ENCODE results near the gene SSU72.
"Not testable (repeated sequence)": the region's sequence is repeated elsewhere in the genome, so short reads cannot be mapped to it uniquely, and the experiment has no call there.

The SSU72 gene

DNA sequence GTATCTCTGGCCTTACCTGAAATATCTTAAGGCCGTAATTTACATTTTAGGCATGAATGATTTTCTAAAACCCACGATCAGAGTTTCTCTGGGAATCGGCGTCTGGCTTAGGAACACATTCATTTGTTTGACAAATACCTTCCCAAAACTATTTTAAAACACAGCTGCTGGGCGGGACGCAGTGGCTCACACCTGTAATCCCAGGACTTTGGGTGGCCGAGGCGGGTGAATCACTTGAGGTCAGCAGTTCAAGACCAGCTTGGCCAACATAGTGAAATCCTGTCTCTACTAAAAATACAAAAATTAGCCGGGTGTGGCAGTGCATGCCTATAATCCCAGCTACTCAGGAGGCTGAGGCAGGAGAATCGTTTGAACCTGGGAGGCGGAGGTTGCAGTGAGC, 17.7 kb downstream of the SSU72 start:
- not testable (repeated sequence) for DNase-seq

DNA sequence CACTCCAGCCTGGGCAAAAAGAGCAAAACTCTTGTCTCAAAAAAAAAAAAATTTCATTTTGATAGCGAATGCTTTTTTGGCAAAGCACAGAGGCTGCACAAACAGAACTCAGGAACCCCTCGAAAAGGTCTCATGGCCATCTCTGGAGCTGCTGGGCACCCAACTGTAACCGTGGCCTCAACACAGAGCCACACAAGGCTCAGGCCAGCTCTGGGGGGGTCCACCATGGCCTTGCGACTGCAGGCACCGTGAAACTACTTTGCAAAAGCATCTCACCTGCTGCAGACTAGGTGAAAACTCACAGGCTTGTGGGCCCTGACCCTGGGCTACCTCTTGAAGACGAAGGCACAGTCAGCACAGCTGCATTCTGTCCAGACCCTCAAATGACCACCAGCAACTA, 18.2 kb downstream of the SSU72 start:
- no peak for DNase-seq

DNA sequence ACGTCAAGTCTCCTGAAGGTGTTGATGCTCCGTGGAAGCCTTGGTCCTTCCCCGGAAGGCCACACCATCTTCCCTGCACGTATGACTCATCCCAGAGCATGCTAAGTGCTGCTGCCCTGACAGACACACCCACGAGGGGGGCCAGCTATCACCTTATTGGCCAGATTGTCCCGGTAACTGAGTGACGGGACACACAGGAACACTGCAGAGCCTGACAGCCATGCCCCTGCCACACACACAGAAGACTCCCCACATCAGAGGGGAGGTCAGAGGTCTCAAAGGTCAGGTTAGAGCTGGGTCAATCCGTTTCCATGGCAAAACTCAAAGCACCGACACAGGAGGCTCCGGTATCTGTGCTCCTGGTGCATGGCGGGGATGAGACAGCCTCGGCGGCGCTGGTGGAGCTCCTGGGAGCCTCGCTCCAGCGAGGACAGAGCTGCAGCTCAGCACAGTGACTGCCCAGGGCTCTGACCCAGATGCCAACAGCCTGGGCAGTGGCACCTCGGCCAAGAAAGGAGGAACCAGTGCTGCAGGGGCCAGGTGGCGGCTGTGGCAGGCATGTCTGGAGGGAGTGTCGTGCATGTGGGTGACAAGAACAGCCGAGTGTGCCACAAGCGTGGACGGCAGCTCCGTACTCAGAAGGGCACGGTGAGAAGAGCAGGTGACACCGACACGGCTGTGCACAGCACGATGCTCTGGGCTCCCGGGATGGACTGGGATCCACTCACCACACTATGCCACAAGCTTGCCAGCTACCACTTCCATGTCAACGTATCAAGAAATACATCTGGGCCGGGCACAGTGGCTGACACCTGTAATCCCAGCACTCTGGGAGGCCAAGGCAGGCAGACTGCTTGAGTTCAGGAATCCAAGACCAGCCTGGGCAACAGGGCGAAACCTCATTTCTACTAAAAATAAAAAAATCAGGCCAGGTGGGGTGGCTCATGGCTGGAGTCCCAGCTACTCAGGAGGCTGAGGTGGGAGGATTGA, 19.4 kb downstream of the SSU72 start:
- no peak for DNase-seq

DNA sequence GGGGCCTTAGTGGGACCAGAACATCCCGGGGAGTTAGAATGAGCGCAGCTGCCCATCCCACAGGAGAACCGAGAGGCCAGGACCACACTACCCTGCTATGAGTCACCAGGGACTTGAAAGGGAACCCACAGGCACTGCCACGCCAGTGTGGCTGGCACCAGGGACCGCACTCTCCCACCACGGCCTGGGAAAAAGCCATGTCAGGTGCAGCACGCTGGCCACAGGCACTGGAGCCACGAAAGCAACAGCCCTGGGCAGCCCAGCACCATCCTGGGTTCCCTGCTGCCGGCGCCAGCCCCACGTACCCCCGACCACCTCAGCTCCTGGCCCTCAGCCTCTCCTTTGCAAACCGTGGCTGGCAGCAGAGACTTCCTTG, 20.1 kb downstream of the SSU72 start:
- DNase-seq, result no peak

DNA sequence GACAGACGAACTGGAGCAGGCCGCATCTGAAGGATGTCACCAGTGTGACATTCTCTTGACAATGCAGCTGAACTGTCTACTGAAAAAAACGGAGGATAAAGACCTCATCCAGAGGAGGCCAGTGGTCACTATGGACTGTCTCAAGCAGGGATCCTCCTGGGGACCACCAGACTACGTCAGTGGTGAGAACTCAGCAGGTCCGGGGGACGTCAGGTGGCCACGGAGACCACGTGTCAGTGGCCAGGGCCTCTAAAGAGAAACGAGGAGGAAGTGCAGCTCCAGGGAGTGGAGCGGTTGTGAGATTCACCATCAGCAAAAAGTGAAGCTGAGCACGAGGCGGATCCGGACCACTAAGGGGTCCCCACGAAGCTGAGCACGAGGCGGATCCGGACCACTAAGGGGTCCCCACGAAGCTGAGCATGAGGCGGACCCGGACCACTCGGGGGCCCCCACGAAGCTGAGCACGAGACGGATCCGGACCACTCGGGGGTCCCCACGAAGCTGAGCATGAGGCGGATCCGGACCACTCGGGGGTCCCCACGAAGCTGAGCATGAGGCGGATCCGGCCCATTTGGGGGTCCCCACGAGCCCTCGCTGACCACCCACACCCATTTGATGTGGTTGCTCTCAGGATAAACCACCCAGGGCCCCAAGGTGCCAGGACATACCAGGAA, 20.7 kb downstream of the SSU72 start:
- no peak for DNase-seq

DNA sequence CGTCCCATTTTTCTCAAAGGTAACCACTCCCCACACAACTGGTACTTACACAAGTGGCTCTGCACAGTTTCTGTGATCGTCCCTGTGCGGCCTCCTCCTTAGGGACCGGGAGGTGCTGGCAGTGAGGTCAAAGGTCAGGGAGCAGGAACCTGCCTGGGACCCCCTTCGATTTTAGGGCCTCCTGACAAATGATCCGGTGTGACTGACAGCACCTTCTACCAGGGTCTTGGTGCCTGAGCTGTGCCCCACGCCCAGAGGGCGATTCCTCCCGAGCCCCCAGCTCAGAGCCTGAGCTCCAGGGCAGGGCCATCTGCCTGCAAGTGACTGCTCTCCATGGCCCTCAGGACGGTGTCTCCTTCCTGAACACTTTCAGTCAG, 22.4 kb downstream of the SSU72 start:
- DNase-seq, result no peak

DNA sequence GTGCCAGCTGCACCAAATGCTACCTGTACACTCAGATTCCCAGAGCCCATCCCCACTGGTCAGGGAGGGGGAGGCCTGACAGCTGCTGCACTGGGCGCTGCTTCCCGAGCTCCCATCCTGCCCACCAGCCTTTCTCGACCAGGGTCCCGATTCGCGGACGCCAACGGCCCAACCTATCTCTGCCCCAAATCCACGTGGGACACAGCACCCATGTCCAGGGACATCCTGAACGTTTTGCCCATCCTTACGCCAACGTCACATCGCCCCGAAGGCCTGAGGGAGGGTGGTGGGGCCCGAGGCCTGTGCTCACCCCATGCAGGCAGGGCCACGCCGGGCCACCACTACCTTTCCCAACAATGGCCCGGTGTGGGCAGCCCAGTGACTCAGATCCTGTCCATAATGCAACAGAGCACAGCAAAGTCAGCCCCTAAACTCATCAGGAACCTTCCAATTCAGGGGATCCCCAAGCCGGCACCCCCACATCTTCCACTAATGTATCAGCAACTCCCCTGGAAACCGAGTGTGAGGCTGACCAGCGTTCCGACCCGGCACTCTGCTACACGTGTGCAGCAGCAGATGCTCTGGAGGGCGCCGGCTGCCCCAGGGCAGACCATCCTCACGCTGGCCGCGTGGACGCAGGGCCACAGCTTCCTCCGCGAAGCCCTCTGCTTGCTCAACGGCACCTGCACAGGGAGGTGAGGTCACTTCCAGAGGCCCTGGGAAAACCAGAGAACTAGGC, 23.0 kb downstream of the SSU72 start:
- DNase-seq, result no peak

DNA sequence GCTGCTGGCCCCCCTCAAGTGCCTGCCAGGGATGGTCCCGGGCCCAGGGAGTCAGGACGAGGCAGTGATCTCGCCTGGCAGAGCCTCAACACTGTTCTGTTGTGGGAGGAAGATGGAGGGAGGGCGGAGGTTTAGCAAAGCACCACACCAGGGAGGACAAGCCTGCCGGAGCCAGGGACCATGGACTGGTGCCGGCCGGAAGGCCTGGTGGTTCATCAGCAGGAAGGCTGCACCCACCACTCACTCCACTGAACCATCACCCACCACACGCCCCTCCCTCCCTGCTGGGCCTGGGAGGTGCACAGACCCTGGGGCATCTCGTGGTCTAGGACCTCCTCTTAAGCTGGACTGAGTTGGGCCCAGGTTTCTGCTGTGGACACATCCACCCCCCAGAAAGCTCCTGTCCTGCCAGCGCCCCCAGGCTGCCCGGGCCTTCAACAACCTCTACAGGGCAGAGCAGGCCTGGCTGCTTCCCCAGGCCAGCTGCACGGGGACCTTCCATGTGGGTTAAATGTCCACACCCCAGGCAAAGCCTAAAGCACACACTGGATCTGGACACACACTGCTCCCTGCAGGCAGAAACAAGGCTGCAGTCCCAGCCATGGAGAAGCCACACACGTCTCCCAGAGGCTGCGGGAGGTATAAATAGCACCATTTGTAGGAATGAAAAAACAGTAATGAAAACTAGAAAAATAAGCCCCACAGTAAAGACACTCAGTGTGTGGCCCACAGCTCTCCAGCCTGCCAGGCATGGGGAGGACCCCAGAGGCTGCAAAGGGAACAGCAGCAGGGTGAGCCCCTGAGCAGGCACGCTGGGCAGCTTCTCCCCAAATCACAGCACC, 23.9 kb downstream of the SSU72 start:
- no peak for DNase-seq

DNA sequence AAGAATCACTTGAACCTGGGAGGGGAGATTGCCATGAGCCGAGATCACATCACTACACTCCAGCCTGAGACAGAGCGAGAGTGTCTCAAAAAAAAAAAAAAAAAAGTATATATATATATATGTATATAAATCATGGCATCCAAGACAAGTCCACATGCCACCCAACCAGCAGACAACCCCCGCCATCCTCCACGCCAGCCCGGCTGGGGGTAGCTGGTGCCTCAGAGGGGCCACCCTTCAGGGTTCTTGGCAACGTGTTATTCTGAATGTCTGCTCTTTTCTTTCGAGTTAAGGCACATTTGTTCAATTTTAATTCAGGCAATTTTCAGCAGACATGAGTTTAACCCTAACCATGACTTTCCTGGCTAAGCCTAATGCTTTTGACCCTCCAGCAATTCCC, 24.6 kb downstream of the SSU72 start:
- no peak for DNase-seq

DNA sequence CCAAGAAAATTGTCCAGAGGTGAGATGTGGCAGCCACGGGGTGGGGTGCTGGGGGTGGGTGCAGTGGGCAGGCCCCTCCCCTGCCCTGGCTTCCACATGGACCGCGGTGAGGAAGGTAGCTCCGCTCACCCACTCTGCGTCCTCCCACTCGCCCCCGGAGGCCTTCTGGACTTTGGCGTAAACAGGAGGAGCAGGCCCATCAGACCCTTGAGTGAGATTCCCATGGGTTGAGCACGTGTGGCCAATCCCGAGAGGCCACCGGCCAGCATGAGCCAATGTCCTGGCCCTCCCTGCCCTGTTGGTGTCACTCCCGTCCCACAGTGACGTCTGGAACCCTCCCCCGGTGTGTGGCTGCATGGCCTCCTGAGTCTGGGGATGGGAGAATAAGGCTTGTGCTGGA, 26.1 kb downstream of the SSU72 start:
- DNase-seq, result no peak

DNA sequence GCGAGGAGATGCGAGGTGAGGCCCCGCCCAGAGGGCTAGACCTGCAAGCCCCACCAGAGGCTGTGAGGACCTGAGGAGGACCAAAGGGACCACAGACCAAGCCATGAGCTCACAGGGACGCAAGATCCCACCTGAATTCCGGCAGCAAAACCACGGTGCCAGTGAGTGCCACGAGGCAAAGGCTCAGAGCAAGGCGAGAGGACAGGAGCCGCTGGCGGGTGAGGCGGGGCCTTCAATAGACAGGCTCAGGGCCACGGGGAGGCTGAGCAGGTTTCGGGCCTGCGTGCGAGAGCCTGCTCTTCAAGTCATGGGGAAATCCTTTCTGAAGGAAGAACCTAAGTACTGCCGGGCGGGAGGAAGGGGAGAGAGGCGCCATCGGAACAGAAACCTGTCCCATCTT, 27.2 kb downstream of the SSU72 start:
- no peak for DNase-seq

DNA sequence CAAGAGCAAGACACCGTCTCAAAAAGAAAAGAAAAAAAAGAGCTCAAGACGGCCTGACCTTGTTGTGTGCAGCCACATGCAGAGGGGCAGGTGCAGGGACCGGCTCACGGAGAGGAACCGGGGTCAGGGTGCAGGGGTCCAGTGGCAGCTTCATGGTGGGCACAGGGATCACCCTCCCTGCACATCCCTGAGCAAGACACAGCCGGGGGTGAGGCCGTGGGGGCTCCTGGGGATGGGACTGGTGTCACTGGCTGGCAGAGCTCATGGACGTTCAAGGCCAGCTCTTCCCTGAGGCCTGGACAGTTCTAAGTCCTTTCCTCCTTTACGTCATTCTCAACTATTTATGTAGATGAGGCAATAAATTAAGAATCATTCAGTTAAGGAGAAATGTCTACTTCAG, 27.7 kb downstream of the SSU72 start:
- DNase-seq, result no peak

DNA sequence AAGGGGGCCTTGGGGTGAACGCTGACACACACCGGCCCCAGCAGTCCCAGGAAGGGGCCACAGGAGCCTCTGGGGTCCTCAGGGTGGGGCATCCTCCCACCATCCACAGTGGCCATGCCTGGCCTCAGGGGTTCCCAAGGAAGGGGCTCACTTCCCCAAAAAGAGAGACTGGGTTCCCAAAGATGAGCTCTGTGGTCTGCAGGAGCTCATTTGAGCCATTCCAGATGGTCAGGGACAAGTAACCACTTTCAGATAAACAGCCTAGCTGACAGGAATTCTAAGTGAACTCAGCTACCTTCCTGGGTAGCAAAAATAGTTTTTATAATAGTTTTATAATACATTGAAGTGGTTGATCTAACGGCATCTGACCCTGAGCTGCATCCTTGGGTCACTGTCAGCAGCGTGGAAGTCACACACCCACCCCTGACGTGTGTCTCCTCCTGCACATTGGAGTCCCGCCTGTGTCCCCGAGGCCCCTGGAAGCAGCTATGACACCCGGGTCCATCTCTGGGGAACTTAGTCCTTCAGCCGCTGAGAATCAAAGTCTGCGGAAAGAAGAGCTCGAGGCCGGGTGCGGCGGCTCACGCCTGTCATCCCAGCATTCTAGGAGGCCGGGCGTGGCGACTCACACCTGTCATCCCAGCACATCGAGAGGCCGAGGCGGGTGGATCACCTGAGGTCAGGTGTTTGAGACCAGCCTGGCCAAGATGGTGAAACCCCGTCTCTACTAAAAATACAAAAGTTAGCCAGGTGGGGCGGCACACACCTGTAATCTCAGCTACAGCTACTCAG, 28.5 kb downstream of the SSU72 start:
- no peak for DNase-seq

DNA sequence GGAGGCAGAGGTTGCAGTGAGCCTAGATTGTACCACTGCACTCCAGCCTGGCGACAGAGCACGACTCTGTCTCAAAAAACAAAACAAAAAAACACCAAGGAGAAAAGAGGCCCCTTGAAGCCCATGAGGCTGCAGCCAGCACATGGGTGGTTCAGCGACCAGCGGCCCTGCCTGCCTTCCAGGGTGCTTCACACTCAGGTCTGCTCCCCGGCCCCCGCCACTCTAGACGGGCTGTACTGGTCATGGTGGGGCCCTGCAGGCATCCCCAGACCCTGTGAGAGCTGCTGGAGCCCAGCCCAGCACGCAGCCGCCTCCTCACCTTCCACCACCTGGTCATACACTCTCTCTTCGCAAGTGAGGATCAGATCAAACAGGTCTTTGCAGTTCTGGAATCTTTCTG, 30.1 kb downstream of the SSU72 start:
- DNase-seq, result no peak

DNA sequence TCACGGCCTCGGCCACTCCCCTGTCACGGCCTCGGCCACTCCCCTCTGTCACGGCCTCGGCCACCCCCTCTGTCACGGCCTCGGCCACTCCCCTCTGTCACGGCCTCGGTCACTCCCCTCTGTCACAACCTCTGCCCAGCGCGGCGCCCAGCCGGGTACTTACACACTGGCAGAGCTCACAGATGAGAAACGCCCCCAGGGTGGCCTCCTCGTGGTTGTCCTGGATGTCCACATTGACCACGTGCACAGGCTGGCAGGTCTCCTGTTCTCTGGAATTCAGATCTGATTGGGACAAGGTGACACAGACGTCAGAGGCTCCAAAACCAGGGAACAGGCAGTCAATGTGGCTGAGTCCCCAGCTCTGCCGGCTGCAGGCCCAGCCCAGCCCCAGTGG, 31.0 kb downstream of the SSU72 start:
- no peak for DNase-seq

DNA sequence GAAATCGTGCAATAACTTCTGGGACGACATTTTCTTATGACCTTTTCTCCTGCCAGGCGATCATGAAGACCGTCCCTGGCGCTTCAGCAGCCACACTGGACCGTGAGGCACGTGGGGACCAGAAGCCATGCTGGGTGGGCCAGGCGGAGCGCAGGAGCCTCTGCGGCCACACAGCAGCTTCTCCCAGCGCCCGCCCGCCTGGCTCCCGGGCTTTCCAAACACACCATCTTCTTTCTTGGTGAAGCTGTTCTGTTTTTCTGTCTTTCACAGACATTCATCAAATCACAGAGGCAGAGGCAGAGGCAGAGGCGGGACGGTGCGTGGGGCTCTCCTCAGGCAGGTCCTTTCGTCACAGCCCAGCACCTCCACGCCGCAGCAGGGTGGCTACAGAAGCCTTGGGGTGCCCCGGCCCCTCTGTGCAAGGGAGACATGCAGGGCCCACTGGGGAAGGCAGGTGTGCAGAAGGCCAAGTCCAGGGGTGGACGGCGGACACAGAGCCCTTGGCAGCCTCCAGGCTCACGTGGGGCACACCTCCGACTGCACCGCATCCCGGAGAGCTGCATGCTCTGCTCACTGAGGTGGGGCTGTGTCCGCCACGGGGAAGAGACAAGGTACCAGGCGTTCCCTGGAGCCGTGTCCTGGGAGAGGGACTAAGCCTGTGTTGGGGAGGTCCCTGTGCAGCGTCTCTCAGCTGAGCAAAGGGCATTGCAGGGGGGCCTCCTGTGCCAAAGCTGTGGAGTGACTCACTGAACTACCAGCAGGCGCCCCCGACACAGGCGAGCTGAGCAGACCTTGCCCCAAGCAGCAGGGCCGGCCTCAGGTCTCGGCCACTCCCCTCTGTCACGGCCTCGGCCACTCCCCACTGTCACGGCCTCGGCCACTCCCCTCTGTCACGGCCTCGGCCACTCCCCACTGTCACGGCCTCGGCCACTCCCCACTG, 31.6 kb downstream of the SSU72 start:
- no peak for DNase-seq

DNA sequence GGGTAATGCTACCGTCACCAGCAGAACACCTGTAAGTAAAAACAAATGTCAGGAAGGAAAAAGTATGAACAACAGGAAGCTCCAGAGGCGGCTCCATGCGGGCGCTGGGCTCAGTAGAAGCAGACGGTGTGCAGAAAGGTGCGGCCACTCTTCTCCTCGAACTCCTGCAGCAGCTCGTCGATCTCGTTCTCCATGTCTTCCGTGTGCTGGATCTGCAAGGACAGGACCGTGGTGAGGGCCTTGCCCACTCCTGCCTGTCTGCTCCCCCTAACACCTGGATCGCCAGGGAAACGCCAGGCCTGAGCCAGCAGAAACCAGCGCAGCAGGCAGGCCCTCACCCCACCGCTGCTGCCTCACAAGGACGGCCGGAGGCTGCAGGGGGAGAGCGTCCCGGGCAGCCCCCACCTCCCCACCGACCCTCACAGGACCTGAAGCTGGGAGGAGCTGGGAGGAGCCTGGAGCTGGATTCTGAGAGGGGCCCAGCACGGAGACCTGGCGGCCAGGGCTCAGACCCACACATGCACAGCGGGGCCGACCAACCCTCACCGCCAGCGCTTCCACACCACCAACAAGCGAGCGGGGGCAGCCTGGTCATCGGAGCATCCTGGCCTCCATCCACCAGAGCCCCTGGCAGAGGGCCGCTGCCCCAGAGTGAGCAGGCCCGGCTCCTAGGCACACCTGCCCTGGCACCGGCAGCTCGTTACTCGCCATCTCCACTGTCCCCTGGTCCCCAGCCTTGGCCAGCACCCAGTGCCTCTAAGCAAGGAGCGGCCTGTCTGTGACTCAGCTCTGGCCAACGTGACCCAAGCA, 32.5 kb downstream of the SSU72 start:
- no peak for DNase-seq

DNA sequence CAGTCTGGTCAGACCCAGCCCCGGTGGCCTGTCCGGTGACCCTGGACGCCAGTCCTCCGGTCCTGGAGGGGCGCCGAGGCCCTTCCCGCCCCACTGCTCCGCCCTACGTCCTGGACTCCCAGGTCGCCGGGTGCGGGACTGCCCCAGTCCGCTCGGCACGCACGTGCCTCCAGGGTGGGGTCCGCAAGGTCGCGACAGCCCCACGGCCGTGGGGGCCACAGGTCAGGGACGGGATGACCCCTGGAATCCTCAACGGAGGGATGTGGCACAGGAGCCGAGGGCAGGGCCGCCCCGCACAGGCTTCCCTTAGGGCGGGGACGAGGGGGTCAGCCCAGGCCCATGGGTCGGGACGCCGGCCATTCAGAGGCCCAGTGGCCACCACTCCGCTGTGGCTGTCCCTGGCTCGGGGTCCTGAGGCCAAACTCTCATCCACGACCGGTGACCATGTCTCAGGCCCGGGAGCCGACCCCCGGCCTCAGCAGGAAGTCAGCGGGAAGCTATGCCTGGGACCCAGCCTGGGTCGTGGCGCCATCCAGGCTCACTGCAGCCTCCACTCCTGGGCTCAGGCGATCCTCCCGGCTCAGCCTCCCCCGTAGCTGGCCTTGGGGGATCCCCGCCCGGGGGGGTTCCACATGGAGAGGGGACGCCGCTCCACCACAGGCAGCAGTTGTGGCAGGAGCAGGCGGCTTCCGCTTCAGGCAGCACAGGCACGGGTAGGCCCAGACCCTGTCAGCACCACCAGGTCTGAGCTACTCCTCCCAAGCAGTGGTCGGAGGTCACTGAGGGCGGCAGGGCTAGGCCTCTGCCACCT, 33.6 kb downstream of the SSU72 start:
- no peak for DNase-seq

Measured in NCI-H1048 (cell line).